GM12878 (cell line): ENCODE measurements around the gene FAM210A. TPM values are rescaled to one million over a fixed set of nuclear protein-coding genes. Genes with fewer than 3 reads are reported as not detected.

Experiments used
- ATAC-seq: fragments of 200-7000 bp; cut with Tn5 transposase; 3 replicates; pipeline ENCODE4 v1.9.1; 2020; ENCODE audit warnings: mild to moderate bottlenecking, moderate library complexity
- BruUV-seq: library from RNA; stranded (reverse); fragments of 400-500 nt; replicated peaks from 2 replicates; lab custom pipeline; 2021; lab: Mats Ljungman, UMichigan
- CTCF ChIA-PET: fragments of 300-600 bp; sonication (Branson Sonifier 250); formaldehyde crosslinking; extraction: SDS; loops from one replicate; lab custom pipeline; 2021; ENCODE audit warnings: inconsistent platforms; lab: Yijun Ruan, JAX
- POLR2A ChIA-PET: fragments of 350-600 bp; formaldehyde crosslinking; extraction: SDS; loops from one replicate; lab custom pipeline; 2021; ENCODE audit warnings: inconsistent platforms; lab: Charles Lee
- RAD21 ChIA-PET: fragments of 300-600 bp; sonication (Branson Sonifier 250); formaldehyde crosslinking; loops from one replicate; lab custom pipeline; 2023; ENCODE audit warnings: antibody characterized with exemption; ENCODE audit not compliant: unreplicated experiment; lab: Charles Lee
- SMC1A ChIA-PET: fragments of 300-600 bp; sonication (Branson Sonifier 250); formaldehyde crosslinking; loops from one replicate; lab custom pipeline; 2023; ENCODE audit not compliant: unreplicated experiment, uncharacterized antibody; lab: Charles Lee
- DNase-seq: peaks from one replicate; pipeline ENCODE4 v3.0.0-alpha.2; 2011; ENCODE audit warnings: low read depth, low spot score
- FAIRE-seq: peaks from 3 replicates; lab custom pipeline; 2011; peaks lifted over from hg19 to GRCh38; lab: Jason Lieb, UNC
- H2AFZ ChIP-seq: 2 replicates; pipeline ENCODE4 v1.6.0; 2011; ENCODE audit warnings: low read depth, low read length, control low read depth; ENCODE audit not compliant: control insufficient read depth
- H3K27ac ChIP-seq: 2 replicates; pipeline ENCODE4 v1.5.1; 2011; ENCODE audit warnings: control low read depth; ENCODE audit not compliant: control insufficient read depth, insufficient read depth
- H3K27me3 ChIP-seq, 2 experiments: replicated peaks in 1 of 2; 2 replicates each; pipeline versions ENCODE4 v1.6.0 to v1.6.1; 2011; ENCODE audit warnings: low read length in 1 of 2; ENCODE audit not compliant: control insufficient read depth in 2 of 2, insufficient read depth in 2 of 2
- H3K36me3 ChIP-seq, 2 experiments: 2 replicates each; pipeline ENCODE4 v1.5.1; 2011; ENCODE audit warnings: low read length in 1 of 2; ENCODE audit not compliant: control insufficient read depth in 2 of 2, insufficient read depth in 2 of 2
- H3K4me1 ChIP-seq: 2 replicates; pipeline ENCODE4 v1.6.1; 2011; ENCODE audit warnings: mild to moderate bottlenecking, low read length, moderate library complexity, mixed read lengths; ENCODE audit not compliant: control insufficient read depth, insufficient read depth
- H3K4me2 ChIP-seq: 2 replicates; pipeline ENCODE4 v1.6.0; 2011; ENCODE audit warnings: control low read depth; ENCODE audit not compliant: control insufficient read depth, insufficient read depth
- H3K4me3 ChIP-seq: fragments of 200-600 bp; sonication (generic); 2 replicates; pipeline ENCODE4 v1.5.1; 2016
- H3K79me2 ChIP-seq: 2 replicates; pipeline ENCODE4 v1.6.0; 2011; ENCODE audit warnings: low read length; ENCODE audit not compliant: control insufficient read depth, insufficient read depth
- H3K9ac ChIP-seq: 2 replicates; pipeline ENCODE4 v1.8.0; 2011; ENCODE audit warnings: low read length, control low read depth, mixed read lengths; ENCODE audit not compliant: control insufficient read depth, insufficient read depth
- H3K9me3 ChIP-seq: replicated peaks from 3 replicates; pipeline ENCODE4 v1.5.1; 2011; ENCODE audit warnings: mild to moderate bottlenecking, low read length; ENCODE audit not compliant: control insufficient read depth, insufficient read depth
- H4K20me1 ChIP-seq: 2 replicates; pipeline ENCODE4 v1.6.0; 2011; ENCODE audit not compliant: control insufficient read depth, insufficient read depth
- BRCA1 ChIP-seq: IDR thresholded peaks from 2 replicates; pipeline ENCODE4 v1.6.1; 2011; ENCODE audit warnings: low read depth, low read length, improper control_type of control experiment
- CHD2 ChIP-seq: IDR thresholded peaks from 2 replicates; pipeline ENCODE4 v1.6.1; 2011; ENCODE audit warnings: low read depth, low read length, improper control_type of control experiment, borderline replicate concordance
- IRF5 ChIP-seq: fragments of 450-650 bp; IDR thresholded peaks from 2 replicates; pipeline ENCODE4 v1.6.1; 2017; ENCODE audit warnings: borderline replicate concordance
- MTA2 ChIP-seq: fragments of 450-650 bp; IDR thresholded peaks from 2 replicates; pipeline ENCODE4 v1.6.1; 2016; ENCODE audit warnings: low read depth, mild to moderate bottlenecking, moderate library complexity
- NFIC ChIP-seq: IDR thresholded peaks from 2 replicates; pipeline ENCODE4 v1.6.1; 2012; ENCODE audit warnings: low read depth, mild to moderate bottlenecking, inconsistent platforms, low read length, moderate library complexity
- NKRF ChIP-seq: fragments of 450-650 bp; conservative IDR thresholded peaks from 2 replicates; pipeline ENCODE4 v1.6.1; 2017; ENCODE audit warnings: mild to moderate bottlenecking, moderate library complexity
- SIX5 ChIP-seq: IDR thresholded peaks from 2 replicates; pipeline ENCODE4 v1.6.1; 2011; ENCODE audit warnings: mild to moderate bottlenecking, low read depth, low read length, moderate library complexity; ENCODE audit not compliant: severe bottlenecking
- WGBS: methylation state at CpG from one replicate; pipeline ENCODE4 v1.1.6; 2016; ENCODE audit warnings: low lambda C conversion rate; ENCODE audit not compliant: insufficient replicate concordance, insufficient coverage; ENCODE audit errors: missing lambda C conversion rate; 5-methylcytosine and 5-hydroxymethylcytosine counted together
- in situ Hi-C: fragments of 300-500 bp; cut with MboI; formaldehyde crosslinking; loops from 9 replicates; pipeline ENCODE4 v1.14.3; 2018; ENCODE audit warnings: mixed read lengths
- intact Hi-C: fragments of 100-400 bp; cut with micrococcal nuclease; formaldehyde crosslinking; loops from one replicate; pipeline ENCODE4 v1.14.2; 2022; ENCODE audit not compliant: unreplicated experiment
- polyA plus RNA-seq, 11 experiments: library from polyadenylated mRNA; depleted of rRNA in 4 of 11; unstranded in 6 of 11; stranded (reverse) in 5 of 11; fragments of >200 nt; fragmentation: Nextera tagmentation in 4 of 11; fragmentation: Illumina TruSeq in 1 of 11; extraction: Ambion mirVana in 4 of 11; extraction: Trizol in 1 of 11; gene quantifications; 1 replicate in 1 of 11; 2 replicates in 10 of 11; pipeline versions ENCODE4 v1.2.1 to v1.2.3, GENCODE V29; 2011 to 2016; ENCODE audit warnings: inconsistent platforms in 2 of 11, missing spikeins in 2 of 11, low read depth in 1 of 11
- total RNA-seq, 4 experiments: library from RNA; depleted of rRNA in 3 of 4; stranded (reverse); fragments of >200 nt in 3 of 4; fragmentation: Illumina TruSeq in 1 of 4; extraction: Trizol in 1 of 4; gene quantifications; 2 replicates each; pipeline versions ENCODE4 v1.2.1 to v1.2.3, GENCODE V29; 2013 to 2021

The FAM210A gene
- total and polyA plus RNA-seq, 10 of the 15 experiments (the other 5 are each of a cell fraction or from before 2014, with no cell fraction given): 10.3 to 56.3 (median 17.7) TPM

- ATAC-seq: no peak
- SMC1A ChIA-PET: interaction anchor here (1.3 kb wide), 1 partner anchor 100 kb away, joined by 4 read pairs; no protein-coding TSS in a partner anchor
- POLR2A ChIA-PET: interaction anchor here (0.7 kb wide), 1 partner anchor 46 kb away, joined by 6 read pairs; no protein-coding TSS in a partner anchor
- in situ Hi-C loops (no loop called here), intact Hi-C loops (no loop called here)
- no TSS peak for BruUV-seq
- DNase-seq: no peak
- Histone ChIP-seq H2AFZ (no peak overlapping the region), H3K4me2 (no peak overlapping the region), H3K9me3 (no peaks in the 10 kb centered on the region), H3K27me3 (no peaks in the 10 kb centered on the region), H3K79me2 (no peaks in the 10 kb centered on the region), H3K27ac (no peak overlapping the region), H3K36me3 (no peaks in the 10 kb centered on the region)
- RAD21 ChIA-PET: no interaction called here
- CTCF ChIA-PET: interaction anchor here (0.9 to 1.4 kb wide), 2 partner anchors 9 to 29 kb away, joined by 3 to 4 read pairs; no protein-coding TSS in a partner anchor
- TF ChIP-seq BRCA1: no peak
- TF ChIP-seq SIX5: no peak
- no peak for TF ChIP-seq IRF5
- no peak for TF ChIP-seq NFIC
- no peak for TF ChIP-seq MTA2
- no peak for TF ChIP-seq CHD2
- TF ChIP-seq NKRF: no peak
- TF ChIP-seq, all 136 proteins: peak for 0
- Histone ChIP-seq H3K4me1 (no peaks in the 10 kb centered on the region), H3K4me3 (no peak overlapping the region), H3K9ac (no peak overlapping the region), H4K20me1 (no peaks in the 10 kb centered on the region)
- FAIRE-seq: no peak
- WGBS: 88% methylated on average over 8 of the region's 8 CpGs
Observed at GRCh38 chr18:13658436-13659204, 67.7 kb downstream of the FAM210A start.
